Measurements from ENCODE around the gene CSNK2A1.

DNA sequence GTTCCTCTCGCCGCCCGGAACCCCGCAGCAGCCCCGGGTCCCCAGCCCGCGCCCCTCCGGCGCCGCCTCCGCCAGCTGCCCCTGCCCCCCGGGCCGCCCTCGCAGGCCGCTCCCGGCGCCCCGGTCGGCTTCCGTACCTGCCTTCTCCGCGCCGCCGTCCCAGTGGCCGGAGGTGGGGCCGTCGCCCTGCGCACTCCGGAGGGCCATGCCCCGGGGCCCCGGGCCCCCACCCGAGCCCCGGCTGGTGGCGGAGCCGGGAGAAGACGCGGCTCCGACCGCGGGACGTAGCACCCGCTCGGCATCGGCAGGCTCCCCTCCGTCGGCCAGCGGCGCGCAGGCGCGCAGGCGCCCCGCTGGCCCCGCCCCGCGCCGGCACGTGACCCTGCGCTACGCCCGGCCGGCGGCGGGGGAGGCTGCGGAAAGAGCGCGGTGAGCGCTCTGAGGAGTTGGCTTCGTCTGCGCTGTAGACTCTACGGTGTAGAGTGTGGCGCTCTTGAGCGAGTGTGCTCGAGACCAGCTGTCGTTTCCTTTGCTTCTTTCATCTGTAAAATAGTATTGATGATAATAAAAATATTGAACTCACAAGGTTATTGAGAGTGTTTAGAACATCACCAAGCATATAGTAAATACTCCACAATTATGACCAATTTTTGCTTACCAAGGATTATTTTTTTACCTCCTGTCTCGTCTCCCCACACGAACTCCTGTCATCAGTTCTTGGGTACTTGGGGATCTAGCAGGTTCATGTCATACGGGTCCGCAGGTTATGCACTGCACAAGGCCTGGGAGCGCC lies 81.2 kb downstream of the CSNK2A1 start, which contains the start of gene TBC1D20:
- TF ChIP-seq CTCF (IDR thresholded peaks at IDR 0.05; ENCODE audit: low read depth, low read length), result peak; percentile 39
- no peak for TF ChIP-seq EZH2phosphoT487 (IDR thresholded peaks at IDR 0.05; ENCODE audit: low read depth)
